ENCODE data around the gene SARS2.

DNA sequence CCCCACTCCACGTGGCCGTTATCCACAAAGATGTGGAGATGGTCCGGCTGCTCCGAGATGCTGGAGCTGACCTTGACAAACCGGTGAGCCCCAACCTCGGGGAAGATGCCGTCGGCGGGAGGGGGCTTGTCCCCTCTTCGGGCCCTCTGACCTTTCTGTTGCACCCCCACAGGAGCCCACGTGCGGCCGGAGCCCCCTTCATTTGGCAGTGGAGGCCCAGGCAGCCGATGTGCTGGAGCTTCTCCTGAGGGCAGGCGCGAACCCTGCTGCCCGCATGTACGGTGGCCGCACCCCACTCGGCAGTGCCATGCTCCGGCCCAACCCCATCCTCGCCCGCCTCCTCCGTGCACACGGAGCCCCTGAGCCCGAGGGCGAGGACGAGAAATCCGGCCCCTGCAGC, 23.3 kb downstream of the SARS2 start:
- TF ChIP-seq TEAD4 (IDR thresholded peaks at IDR 0.05) (no peak), CREB1 (IDR thresholded peaks at IDR 0.05; ENCODE audit: low read depth) (no peak), EP300 (IDR thresholded peaks at IDR 0.05; ENCODE audit: borderline replicate concordance) (no peak), RAD21 (IDR thresholded peaks at IDR 0.05; ENCODE audit: low read depth) (no peak), CEBPB (IDR thresholded peaks at IDR 0.05) (no peak), TAF1 (IDR thresholded peaks at IDR 0.05; ENCODE audit: low read depth) (no peak), MAX (IDR thresholded peaks at IDR 0.05) (no peak), FOXM1 (IDR thresholded peaks at IDR 0.05; ENCODE audit: borderline replicate concordance, low read depth) (no peak), YY1 (IDR thresholded peaks at IDR 0.05; ENCODE audit: low read depth) (no peak), EGR1 (IDR thresholded peaks at IDR 0.05) (no peak)
- TF ChIP-seq, protein P1, sequence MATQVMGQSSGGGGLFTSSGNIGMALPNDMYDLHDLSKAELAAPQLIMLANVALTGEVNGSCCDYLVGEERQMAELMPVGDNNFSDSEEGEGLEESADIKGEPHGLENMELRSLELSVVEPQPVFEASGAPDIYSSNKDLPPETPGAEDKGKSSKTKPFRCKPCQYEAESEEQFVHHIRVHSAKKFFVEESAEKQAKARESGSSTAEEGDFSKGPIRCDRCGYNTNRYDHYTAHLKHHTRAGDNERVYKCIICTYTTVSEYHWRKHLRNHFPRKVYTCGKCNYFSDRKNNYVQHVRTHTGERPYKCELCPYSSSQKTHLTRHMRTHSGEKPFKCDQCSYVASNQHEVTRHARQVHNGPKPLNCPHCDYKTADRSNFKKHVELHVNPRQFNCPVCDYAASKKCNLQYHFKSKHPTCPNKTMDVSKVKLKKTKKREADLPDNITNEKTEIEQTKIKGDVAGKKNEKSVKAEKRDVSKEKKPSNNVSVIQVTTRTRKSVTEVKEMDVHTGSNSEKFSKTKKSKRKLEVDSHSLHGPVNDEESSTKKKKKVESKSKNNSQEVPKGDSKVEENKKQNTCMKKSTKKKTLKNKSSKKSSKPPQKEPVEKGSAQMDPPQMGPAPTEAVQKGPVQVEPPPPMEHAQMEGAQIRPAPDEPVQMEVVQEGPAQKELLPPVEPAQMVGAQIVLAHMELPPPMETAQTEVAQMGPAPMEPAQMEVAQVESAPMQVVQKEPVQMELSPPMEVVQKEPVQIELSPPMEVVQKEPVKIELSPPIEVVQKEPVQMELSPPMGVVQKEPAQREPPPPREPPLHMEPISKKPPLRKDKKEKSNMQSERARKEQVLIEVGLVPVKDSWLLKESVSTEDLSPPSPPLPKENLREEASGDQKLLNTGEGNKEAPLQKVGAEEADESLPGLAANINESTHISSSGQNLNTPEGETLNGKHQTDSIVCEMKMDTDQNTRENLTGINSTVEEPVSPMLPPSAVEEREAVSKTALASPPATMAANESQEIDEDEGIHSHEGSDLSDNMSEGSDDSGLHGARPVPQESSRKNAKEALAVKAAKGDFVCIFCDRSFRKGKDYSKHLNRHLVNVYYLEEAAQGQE (IDR thresholded peaks at IDR 0.05; ENCODE audit: low read depth) = no peak
